Measurements from ENCODE around the gene MTTP. TPM values are rescaled to one million over a fixed set of nuclear protein-coding genes. Genes with fewer than 3 reads are reported as not detected.

The MTTP gene
- total RNA-seq, 1 donor from 2014 or later = 1.9 TPM

DNA sequence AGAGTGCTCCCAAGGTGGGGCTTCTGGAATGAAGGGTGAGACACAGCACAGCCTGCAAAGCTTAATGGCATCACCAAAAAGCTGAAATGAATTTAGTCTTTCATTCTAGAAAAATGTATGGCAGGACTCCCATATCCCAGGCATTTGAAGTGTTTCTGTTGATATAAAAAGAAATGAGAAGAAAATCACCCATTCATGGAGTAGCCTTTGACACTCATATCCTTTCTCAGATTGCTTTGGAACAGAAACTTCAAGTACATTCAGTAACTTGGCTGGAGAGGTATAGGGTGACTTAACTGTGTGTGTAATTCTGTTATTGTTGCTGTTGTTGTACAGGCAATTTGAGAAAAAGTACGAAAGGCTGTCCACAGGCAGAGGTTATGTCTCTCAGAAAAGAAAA is 47.7 kb downstream of the MTTP start:
- Histone ChIP-seq H3K36me3 (no peaks in the 10 kb centered on the region), H3K27me3 (no peaks in the 10 kb centered on the region), H3K27ac (peak overlapping the region in 1 of 2 donors; percentile 55), H3K4me3 (no peak overlapping the region), H3K4me1 (no peaks in the 10 kb centered on the region), H3K9me3 (no peaks in the 10 kb centered on the region)
- DNase-seq (ENCODE audit: low spot score in 2 of 2) = no peak
- TF ChIP-seq, protein P1, sequence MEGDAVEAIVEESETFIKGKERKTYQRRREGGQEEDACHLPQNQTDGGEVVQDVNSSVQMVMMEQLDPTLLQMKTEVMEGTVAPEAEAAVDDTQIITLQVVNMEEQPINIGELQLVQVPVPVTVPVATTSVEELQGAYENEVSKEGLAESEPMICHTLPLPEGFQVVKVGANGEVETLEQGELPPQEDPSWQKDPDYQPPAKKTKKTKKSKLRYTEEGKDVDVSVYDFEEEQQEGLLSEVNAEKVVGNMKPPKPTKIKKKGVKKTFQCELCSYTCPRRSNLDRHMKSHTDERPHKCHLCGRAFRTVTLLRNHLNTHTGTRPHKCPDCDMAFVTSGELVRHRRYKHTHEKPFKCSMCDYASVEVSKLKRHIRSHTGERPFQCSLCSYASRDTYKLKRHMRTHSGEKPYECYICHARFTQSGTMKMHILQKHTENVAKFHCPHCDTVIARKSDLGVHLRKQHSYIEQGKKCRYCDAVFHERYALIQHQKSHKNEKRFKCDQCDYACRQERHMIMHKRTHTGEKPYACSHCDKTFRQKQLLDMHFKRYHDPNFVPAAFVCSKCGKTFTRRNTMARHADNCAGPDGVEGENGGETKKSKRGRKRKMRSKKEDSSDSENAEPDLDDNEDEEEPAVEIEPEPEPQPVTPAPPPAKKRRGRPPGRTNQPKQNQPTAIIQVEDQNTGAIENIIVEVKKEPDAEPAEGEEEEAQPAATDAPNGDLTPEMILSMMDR (IDR thresholded peaks at IDR 0.05) = no peak
- intact Hi-C loops (cut with DNase I) = no loop called here

DNA sequence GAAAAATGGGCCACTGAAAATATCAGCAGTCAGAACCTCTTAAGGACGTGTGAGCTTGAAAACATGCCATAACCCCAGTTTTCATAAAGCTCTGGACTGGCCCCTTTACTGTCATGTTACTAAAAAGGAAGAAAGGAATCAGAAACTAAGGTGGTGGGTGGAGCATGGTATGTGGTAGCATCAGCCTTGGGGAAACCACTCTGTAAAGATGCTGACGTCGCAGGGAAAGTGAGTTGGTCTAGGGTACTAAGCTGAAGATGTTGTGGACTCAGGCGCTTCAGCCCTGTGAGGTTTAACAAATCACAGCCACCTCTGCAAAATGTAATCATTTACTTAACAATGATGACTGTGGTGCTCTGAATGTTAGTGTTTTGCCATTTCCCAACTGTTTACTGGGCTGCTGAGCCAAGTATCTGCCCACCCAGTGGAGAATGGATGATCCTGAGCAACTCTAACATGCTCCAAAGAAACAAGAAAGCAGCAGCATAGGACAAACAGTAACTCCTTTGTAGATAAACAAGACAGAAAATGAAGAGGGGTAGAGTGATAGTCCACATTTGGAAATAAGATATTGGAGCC is 49.6 kb downstream of the MTTP start:
- no peaks in the 10 kb centered on the region for H3K27me3 ChIP-seq
- H3K4me3 ChIP-seq = no peak overlapping the region
- H3K4me1 ChIP-seq = no peaks in the 10 kb centered on the region
- TF ChIP-seq, protein P1 (IDR thresholded peaks at IDR 0.05) = no peak
- no peak for DNase-seq (ENCODE audit: low spot score in 2 of 2)
- no peaks in the 10 kb centered on the region for H3K36me3 ChIP-seq
- intact Hi-C loops (cut with DNase I) = no loop called here
- no peaks in the 10 kb centered on the region for H3K9me3 ChIP-seq
- H3K27ac ChIP-seq = no peak overlapping the region

DNA sequence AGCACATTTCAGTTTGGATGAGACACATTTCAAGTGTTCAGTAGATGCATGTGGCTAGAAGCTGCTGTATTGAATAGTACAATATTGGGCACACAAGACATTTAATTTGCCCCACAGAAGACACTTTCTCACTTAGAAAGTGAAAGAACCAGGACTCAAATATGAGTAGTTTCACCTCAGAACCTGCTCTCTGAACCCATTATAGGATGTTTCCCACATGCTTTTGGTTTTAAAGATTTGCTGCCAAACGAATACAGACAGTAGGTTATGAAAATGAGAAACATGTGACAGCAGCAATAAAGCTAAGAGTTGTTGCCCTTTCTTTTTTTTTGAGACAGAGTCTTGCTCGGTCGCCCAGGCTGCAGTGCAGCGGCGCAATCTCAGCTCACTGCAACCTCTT is 50.7 kb downstream of the MTTP start:
- H3K4me1 ChIP-seq = no peaks in the 10 kb centered on the region
- no peaks in the 10 kb centered on the region for H3K27me3 ChIP-seq
- intact Hi-C loops (cut with DNase I) = no loop called here
- TF ChIP-seq, protein P1 (IDR thresholded peaks at IDR 0.05) = no peak
- no peaks in the 10 kb centered on the region for H3K9me3 ChIP-seq
- DNase-seq (ENCODE audit: low spot score in 2 of 2) = no peak
- H3K27ac ChIP-seq = no peak overlapping the region
- no peaks in the 10 kb centered on the region for H3K36me3 ChIP-seq
- H3K4me3 ChIP-seq = no peak overlapping the region

DNA sequence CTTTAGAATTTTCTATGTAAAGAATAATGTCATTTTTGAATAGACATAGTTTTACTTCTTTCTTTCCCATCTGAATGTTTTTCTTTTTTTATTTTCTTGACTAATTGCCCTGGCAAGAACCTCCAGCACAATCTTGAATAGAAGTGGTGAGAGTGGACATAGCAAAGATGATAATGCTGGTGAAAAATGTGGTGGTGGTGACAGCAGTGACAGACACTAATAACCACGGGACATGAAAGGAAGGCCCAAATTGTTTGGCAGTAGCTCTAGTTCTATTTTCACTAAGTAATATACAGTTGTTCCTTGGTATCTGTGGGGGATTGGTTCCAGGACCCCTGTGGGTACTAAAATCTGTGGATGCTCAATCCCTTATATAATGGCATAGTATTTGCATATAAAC is 53.4 kb downstream of the MTTP start:
- Histone ChIP-seq H3K4me3 (no peak overlapping the region), H3K27ac (no peak overlapping the region), H3K9me3 (no peaks in the 10 kb centered on the region), H3K36me3 (no peaks in the 10 kb centered on the region), H3K4me1 (no peaks in the 10 kb centered on the region), H3K27me3 (no peaks in the 10 kb centered on the region)
- TF ChIP-seq, protein P1 (IDR thresholded peaks at IDR 0.05) = no peak
- intact Hi-C loops (cut with DNase I) = no loop called here
- DNase-seq (ENCODE audit: low spot score in 2 of 2) = no peak

DNA sequence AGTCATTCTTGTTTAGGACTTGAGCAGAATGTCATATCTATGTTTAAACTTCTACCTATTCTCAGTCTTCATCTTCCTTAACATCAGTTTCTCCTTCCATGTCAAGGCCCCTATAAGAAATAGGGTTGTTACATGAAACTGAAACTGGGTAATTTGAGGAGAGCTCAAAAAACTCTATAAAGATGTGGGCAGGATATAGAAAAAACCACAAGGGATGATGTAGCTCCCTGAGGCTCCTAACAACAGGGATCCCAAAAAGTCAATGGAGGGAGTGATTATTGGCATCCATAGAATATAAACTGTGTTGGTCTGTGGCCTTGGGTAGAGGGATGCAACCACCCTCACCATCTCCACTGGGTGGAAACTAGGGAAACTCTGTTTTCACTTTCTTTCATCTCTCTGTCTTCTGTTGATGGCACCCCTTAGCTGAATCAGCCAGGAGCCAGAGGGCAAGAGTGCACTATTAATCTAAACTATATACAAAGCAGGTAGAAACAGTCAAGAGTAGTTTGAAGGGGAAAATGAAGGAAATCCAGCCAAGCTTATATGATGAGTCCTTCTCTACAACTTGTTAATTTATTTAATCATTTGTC is 55.4 kb downstream of the MTTP start:
- no peak for DNase-seq (ENCODE audit: low spot score in 2 of 2)
- H3K4me3 ChIP-seq = no peak overlapping the region
- intact Hi-C loops (cut with DNase I) = no loop called here
- H3K36me3 ChIP-seq = no peaks in the 10 kb centered on the region
- no peak overlapping the region for H3K27ac ChIP-seq
- H3K27me3 ChIP-seq = no peaks in the 10 kb centered on the region
- H3K9me3 ChIP-seq = no peaks in the 10 kb centered on the region
- TF ChIP-seq, protein P1 (IDR thresholded peaks at IDR 0.05) = no peak
- no peaks in the 10 kb centered on the region for H3K4me1 ChIP-seq
